Measurements from ENCODE around the gene SCFD2.
"Not testable (repeated sequence)": the region's sequence is repeated elsewhere in the genome, so short reads cannot be mapped to it uniquely, and the experiment has no call there.

The SCFD2 gene

GRCh38 chr4:52838729-52839586 lies 526.9 kb downstream of the SCFD2 start:
- H3K4me3 ChIP-seq (ENCODE audit: low read depth, low read length) = no peak overlapping the region
- DNase-seq (ENCODE audit: low read depth) = no peak

GRCh38 chr4:52837716-52838558 lies 527.9 kb downstream of the SCFD2 start:
- H3K4me3 ChIP-seq (ENCODE audit: low read depth, low read length) = no peak overlapping the region
- no peak for DNase-seq (ENCODE audit: low read depth)

- DNase-seq (ENCODE audit: low read depth) = no peak
- no peak overlapping the region for H3K4me3 ChIP-seq (ENCODE audit: low read depth, low read length)
Measured at GRCh38 chr4:52836678-52837077, 529.2 kb downstream of the SCFD2 start.

- DNase-seq (ENCODE audit: low read depth) = no peak
- H3K4me3 ChIP-seq (ENCODE audit: low read depth, low read length) = no peak overlapping the region
Measured at GRCh38 chr4:52836120-52836519, 529.7 kb downstream of the SCFD2 start.

- not testable (repeated sequence) for DNase-seq (ENCODE audit: low read depth); H3K4me3 ChIP-seq (ENCODE audit: low read depth, low read length)
Measured at GRCh38 chr4:52834641-52835456, 531.0 kb downstream of the SCFD2 start.

GRCh38 chr4:52833941-52834525 lies 531.8 kb downstream of the SCFD2 start:
- no peak for DNase-seq (ENCODE audit: low read depth)

GRCh38 chr4:52825460-52826090 lies 540.3 kb downstream of the SCFD2 start:
- H3K4me3 ChIP-seq (ENCODE audit: low read depth, low read length) = no peak overlapping the region
- DNase-seq (ENCODE audit: low read depth) = no peak

More at GRCh38 chr4:52833941-52834525, 531.8 kb downstream of the SCFD2 start:
- H3K4me3 ChIP-seq (ENCODE audit: low read depth, low read length) = no peak overlapping the region

GRCh38 chr4:52824603-52825459 lies 541.0 kb downstream of the SCFD2 start:
- no peak for DNase-seq (ENCODE audit: low read depth)
- H3K4me3 ChIP-seq (ENCODE audit: low read depth, low read length) = no peak overlapping the region

GRCh38 chr4:52824270-52824602 lies 541.6 kb downstream of the SCFD2 start:
- no peak for DNase-seq (ENCODE audit: low read depth)

GRCh38 chr4:52823702-52824092 lies 542.2 kb downstream of the SCFD2 start:
- no peak overlapping the region for H3K4me3 ChIP-seq (ENCODE audit: low read depth, low read length)
- DNase-seq (ENCODE audit: low read depth) = no peak

More at GRCh38 chr4:52824270-52824602, 541.6 kb downstream of the SCFD2 start:
- no peak overlapping the region for H3K4me3 ChIP-seq (ENCODE audit: low read depth, low read length)
